Heart left ventricle (tissue), 16 donors: Measurements from ENCODE around the gene MPI. TPM values are rescaled to one million over a fixed set of nuclear protein-coding genes. Genes with fewer than 3 reads are reported as not detected.

ENCODE experiments used
- ATAC-seq, 4 donors: fragments of 200-7000 bp; cut with Tn5 transposase; one replicate each; pipeline ENCODE4 v1.9.1; 2020 to 2022; ENCODE audit warnings: moderate library complexity in 4 of 4, mild to moderate bottlenecking in 3 of 4, moderate number of reproducible peaks in 1 of 4
- DNase-seq, 5 donors: peaks; one replicate each; pipeline ENCODE4 v3.0.0-alpha.2; 2020
- H3K27ac ChIP-seq, 12 donors: fragments of 200-600 bp; sonication (generic) in 4 of 12; one replicate each; pipeline versions ENCODE4 v1.5.0 to v1.8.0; 2016 to 2022; ENCODE audit warnings: mild to moderate bottlenecking in 2 of 12
- H3K27me3 ChIP-seq, 9 donors: fragments of 200-600 bp; sonication (generic) in 2 of 9; one replicate each; pipeline versions ENCODE4 v1.5.1 to v1.8.0; 2016 to 2022; ENCODE audit warnings: mild to moderate bottlenecking in 3 of 9
- H3K36me3 ChIP-seq, 9 donors: fragments of 200-600 bp; sonication (generic) in 2 of 9; one replicate each; pipeline versions ENCODE4 v1.5.0 to v1.8.0; 2018 to 2022; ENCODE audit warnings: mild to moderate bottlenecking in 2 of 9
- H3K4me1 ChIP-seq, 12 donors: fragments of 200-600 bp; sonication (generic) in 4 of 12; one replicate each; pipeline versions ENCODE4 v1.5.0 to v1.8.0; 2016 to 2022; ENCODE audit warnings: mild to moderate bottlenecking in 3 of 12
- H3K4me3 ChIP-seq, 12 donors: fragments of 200-600 bp; sonication (generic) in 4 of 12; one replicate each; pipeline versions ENCODE4 v1.5.0 to v1.8.0; 2017 to 2022; ENCODE audit warnings: mild to moderate bottlenecking in 9 of 12, moderate library complexity in 4 of 12
- H3K9me3 ChIP-seq, 12 donors: fragments of 200-600 bp; sonication (generic) in 4 of 12; one replicate each; pipeline versions ENCODE4 v1.5.0 to v1.8.0; 2016 to 2022; ENCODE audit warnings: mild to moderate bottlenecking in 1 of 12
- CTCF ChIP-seq, 12 donors: fragments of 200-600 bp; sonication (generic) in 4 of 12; IDR thresholded peaks; one replicate each; pipeline versions ENCODE4 v1.5.0 to v1.8.0; 2018 to 2022; ENCODE audit warnings: antibody characterized with exemption in 12 of 12, mild to moderate bottlenecking in 5 of 12
- POLR2A ChIP-seq, 2 donors: fragments of 450-650 bp; IDR thresholded peaks; one replicate each; pipeline ENCODE4 v1.6.1; 2017; ENCODE audit warnings: antibody characterized with exemption in 2 of 2, mild to moderate bottlenecking in 2 of 2, moderate library complexity in 2 of 2
- WGBS, 4 donors: extraction: QIAGEN DNeasy Blood & Tissue Kit in 2 of 4; methylation state at CpG; one replicate each; pipeline versions ENCODE4 v1.1.5 to v1.1.7; 2013 to 2018; 5-methylcytosine and 5-hydroxymethylcytosine counted together
- intact Hi-C, 10 donors: fragments of 100-400 bp; cut with DNase I; formaldehyde crosslinking; loops; one replicate each; pipeline versions ENCODE4 v1.11.1 to v1.14.2; 2022
- polyA plus RNA-seq, 2 donors: library from polyadenylated mRNA; stranded (reverse); fragments of 200-250 nt; gene quantifications; one replicate each; pipeline ENCODE4 v1.2.3, GENCODE V29; 2013
- total RNA-seq, 9 donors: library from RNA; depleted of rRNA in 2 of 9; stranded (reverse); fragments of >200 nt in 2 of 9; fragmentation: NEBNext Ultra II Directional in 3 of 9; extraction: Animal tissue kit (Norgen Biotek cat#: 25700) in 3 of 9; gene quantifications; one replicate each; pipeline versions ENCODE4 v1.1.0 to v1.2.4, GENCODE V29; 2016 to 2023
- donor health status: ischemic (EF 13 %, LVEDD 7.1; RV severe dilation, severe dysfunction).
- donor health status: healthy with polysubstance abuse.
- donor health status: DM: no; HTN: yes; CAD: no.
- donor health status: DM: no; HTN: no; CAD: no.
- donor health status: ischemic (EF 25% LVEDD 6.9; RV normal size, moderate dysfunction).
- donor health status: ischemic (EF 25% LVEDD 5.7; RV mildly dilated, moderate dysfunction).
- donor health status: healthy.
- donor health status: DM: yes; HTN: yes; CAD: no.
- donor health status: ischemic (EF 35%, LVEDD 5.7; RV mildly dilated, moderate dysfunction).
- donor health status: nonischemic (EF 11% LVEDD 7.7; RV severe dilation, severe dysfunction).
- donor health status: DM: yes; HTN: yes; CAD: no.
- donor health status: PGD.
- donor health status: ischemic (EF 29% LVEDD 5.4; RV normal size, mild dysfunction).
- donor health status: nonischemic (EF 23%, LVEDD 6.1; RV moderate dilation, normal function).

Gene MPI
- total and polyA plus RNA-seq, 11 donors = 22.4 to 85.7 (median 59.0) TPM

GRCh38 chr15:74895830-74896229, 6.0 kb downstream of the MPI start:
- no peak overlapping the region for H3K4me3 ChIP-seq
- peaks cover 0 to 65% (median 47%) of the 10 kb centered on the region in 9 donors for H3K36me3 ChIP-seq
- DNase-seq (peak in 1 of 5 donors; percentile 5), ATAC-seq (no peak)
- no peaks in the 10 kb centered on the region for H3K9me3 ChIP-seq
- H3K27me3 ChIP-seq = no peaks in the 10 kb centered on the region
- no peak overlapping the region for H3K27ac ChIP-seq
- TF ChIP-seq CTCF (IDR thresholded peaks at IDR 0.05) = no peak
- TF ChIP-seq POLR2A (IDR thresholded peaks at IDR 0.05) = no peak
- intact Hi-C loops = loop anchor here in 2 of 10 donors (5.0 to 10.0 kb wide), 2 partner anchors 51 to 114 kb away; partner anchors contain the start of genes CSK (in 1 of the 2) and ULK3 (in 1 of the 2)
- 93 to 97% (median 94%) methylated on average over 4 to 6 of the region's 6 CpGs for WGBS, 4 donors
- H3K4me1 ChIP-seq = peaks cover 0 to 45% (median 14%) of the 10 kb centered on the region in 12 donors

DNA sequence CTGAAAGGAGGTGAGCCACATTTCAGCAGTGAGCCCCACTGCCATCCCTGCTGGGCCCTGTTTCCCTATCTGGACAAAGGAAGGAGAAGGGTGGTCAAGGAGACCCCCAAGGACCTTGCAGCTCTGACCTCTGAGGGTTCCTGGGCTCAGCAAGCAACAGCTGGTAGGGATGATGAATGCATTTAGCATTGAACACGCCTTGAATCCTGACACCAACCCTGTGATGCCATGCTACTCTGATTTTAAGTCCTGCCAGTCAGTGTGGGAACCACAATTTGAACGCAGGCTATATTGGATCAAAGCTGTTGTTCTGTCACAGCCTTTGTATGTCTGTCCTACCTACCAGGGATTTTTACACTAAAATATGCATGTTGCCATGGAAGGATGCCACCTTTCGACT, 6.5 kb downstream of the MPI start:
- H3K4me1 ChIP-seq = peaks cover 0 to 44% (median 12%) of the 10 kb centered on the region in 12 donors
- no peak for ATAC-seq
- peaks cover 0 to 70% (median 51%) of the 10 kb centered on the region in 9 donors for H3K36me3 ChIP-seq
- DNase-seq = peak in 1 of 5 donors; percentile 12
- no peaks in the 10 kb centered on the region for H3K9me3 ChIP-seq
- no peak overlapping the region for H3K27ac ChIP-seq
- no peak for TF ChIP-seq POLR2A (IDR thresholded peaks at IDR 0.05)
- no peak for TF ChIP-seq CTCF (IDR thresholded peaks at IDR 0.05)
- WGBS, 4 donors = 75 to 94% (median 89%) methylated on average over 3 of the region's 3 CpGs
- intact Hi-C loops = loop anchor here in 2 of 10 donors (5.0 to 10.0 kb wide), 2 partner anchors 52 to 114 kb away; partner anchors contain the start of genes CSK (in 1 of the 2) and ULK3 (in 1 of the 2)
- no peaks in the 10 kb centered on the region for H3K27me3 ChIP-seq
- H3K4me3 ChIP-seq = no peak overlapping the region

GRCh38 chr15:74897300-74897701, 7.5 kb downstream of the MPI start:
- Histone ChIP-seq H3K36me3 (peaks cover 2 to 80% (median 59%) of the 10 kb centered on the region in 9 donors), H3K4me3 (no peak overlapping the region), H3K9me3 (no peaks in the 10 kb centered on the region), H3K27ac (peak overlapping the region in 6 of 12 donors; percentile 13 to 54 (median 30)), H3K27me3 (no peaks in the 10 kb centered on the region), H3K4me1 (peaks cover 0 to 44% (median 15%) of the 10 kb centered on the region in 12 donors)
- no peak for TF ChIP-seq POLR2A (IDR thresholded peaks at IDR 0.05)
- no peak for TF ChIP-seq CTCF (IDR thresholded peaks at IDR 0.05)
- DNase-seq = peak in 3 of 5 donors; percentile 23 to 59 (median 27)
- intact Hi-C loops = loop anchor here in 2 of 10 donors (5.0 to 10.0 kb wide), 2 partner anchors 52 to 115 kb away; partner anchors contain the start of genes CSK (in 1 of the 2) and ULK3 (in 1 of the 2)
- ATAC-seq = peak; percentile 57 to 74 (median 63)
- WGBS, 4 donors = 49 to 66% (median 60%) methylated on average over 3 to 6 of the region's 6 CpGs

GRCh38 chr15:74901612-74902063, 11.8 kb downstream of the MPI start:
- Histone ChIP-seq H3K27ac (peak overlapping the region in 3 of 12 donors; percentile 3 to 23 (median 9)), H3K27me3 (no peaks in the 10 kb centered on the region), H3K4me1 (peaks cover 0 to 44% (median 24%) of the 10 kb centered on the region in 12 donors), H3K4me3 (no peak overlapping the region), H3K9me3 (no peaks in the 10 kb centered on the region), H3K36me3 (peaks cover 3 to 79% (median 71%) of the 10 kb centered on the region in 9 donors)
- TF ChIP-seq CTCF (IDR thresholded peaks at IDR 0.05) (peak; percentile 90 to 98 (median 95)), POLR2A (IDR thresholded peaks at IDR 0.05) (no peak)
- intact Hi-C loops = loop anchor here in 8 of 10 donors (1.0 to 10.0 kb wide), 7 partner anchors 44 to 129 kb away; partner anchors contain the start of gene ULK3 (in 5 of the 8)
- ATAC-seq = peak; percentile 5 to 36 (median 19)
- 13 to 24% (median 19%) methylated on average over 5 of the region's 5 CpGs for WGBS, 4 donors
- DNase-seq = peak in 3 of 5 donors; percentile 26 to 48 (median 32)
